Measurements from ENCODE around the gene PABPC1L2B.
"Not testable (repeated sequence)": the region's sequence is repeated elsewhere in the genome, so short reads cannot be mapped to it uniquely, and the experiment has no call there.

PABPC1L2B gene

DNA sequence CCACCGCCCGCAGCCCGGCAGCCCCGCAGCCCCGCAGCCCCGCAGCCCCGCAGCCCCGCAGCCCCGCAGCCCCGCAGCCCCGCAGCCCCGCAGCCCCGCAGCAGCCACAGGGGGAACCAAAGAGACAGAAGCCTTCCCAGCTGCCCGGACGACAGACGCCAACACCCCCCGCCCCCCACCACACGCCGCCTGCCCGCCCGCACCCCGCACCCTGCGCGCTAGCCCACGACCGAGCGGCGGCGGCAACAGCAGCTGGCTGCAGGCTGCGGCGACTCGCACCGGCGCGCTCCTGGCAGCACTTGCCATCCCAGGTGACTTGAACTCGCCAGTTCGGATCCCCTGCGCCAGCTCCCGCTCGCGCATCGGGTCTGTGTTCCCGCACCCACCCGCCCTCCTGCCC, at the start of gene PABPC1L2B:
Gene PABPC1L2B, plus strand, starts transcription at position 207 of the 400 bp plus-strand sequence. CDS start 704 bp downstream, outside the sequence.
- not testable (repeated sequence) for DNase-seq (ENCODE audit: low read depth)

DNA sequence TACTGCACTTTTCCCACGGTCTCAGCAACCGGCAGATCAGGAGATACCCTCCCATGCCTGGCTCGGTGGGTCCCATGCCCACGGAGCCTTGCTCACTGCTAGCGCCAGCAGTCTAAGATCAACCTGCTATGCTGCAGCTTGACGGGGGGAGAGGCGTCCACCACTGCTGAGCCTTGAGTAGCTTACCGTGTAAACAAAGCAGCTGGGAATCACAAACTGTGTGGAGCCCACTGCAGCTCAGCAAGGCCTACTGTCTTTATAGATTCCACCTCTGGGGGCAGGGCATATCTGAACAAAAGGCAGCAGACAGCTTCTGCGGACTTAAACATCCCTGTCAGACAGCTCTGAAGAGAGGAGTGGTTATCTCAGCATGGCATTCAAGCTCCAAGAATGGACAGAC, 42.8 kb upstream of the PABPC1L2B start:
- not testable (repeated sequence) for DNase-seq (ENCODE audit: low read depth)

GRCh38 chrX:72971859-72972258, 30.9 kb upstream of the PABPC1L2B start:
- not testable (repeated sequence) for DNase-seq (ENCODE audit: low read depth)

GRCh38 chrX:72974885-72975284, 27.9 kb upstream of the PABPC1L2B start:
- not testable (repeated sequence) for DNase-seq (ENCODE audit: low read depth)

DNA sequence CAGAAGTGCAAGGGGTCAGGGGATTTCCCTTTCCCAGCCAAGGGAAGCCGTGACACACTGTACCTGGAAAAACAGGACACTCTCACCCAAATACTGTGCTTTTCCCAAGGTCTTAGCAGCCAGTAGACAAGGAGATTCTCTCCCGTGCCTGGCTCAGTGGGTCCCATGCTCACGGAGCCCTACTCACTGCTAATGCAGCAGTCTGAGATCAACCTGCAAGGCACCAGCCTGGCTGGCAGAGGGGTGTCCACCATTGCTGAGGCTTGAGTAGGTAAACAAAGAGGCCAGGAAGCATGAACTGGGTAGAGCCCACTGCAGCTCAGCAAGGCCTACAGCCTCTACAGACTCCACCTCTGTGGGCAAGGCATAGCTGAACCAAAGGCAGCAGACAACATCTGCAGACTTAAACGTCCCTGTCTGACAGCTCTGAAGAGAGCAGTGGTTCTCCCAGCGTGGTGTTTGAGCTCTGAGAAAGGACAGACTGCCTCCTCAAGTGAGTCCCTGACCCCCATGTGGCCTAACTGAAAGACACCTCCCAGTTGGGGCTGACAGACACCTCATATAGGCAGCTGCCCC, 21.8 kb upstream of the PABPC1L2B start:
- DNase-seq (ENCODE audit: low read depth) = not testable (repeated sequence)

DNA sequence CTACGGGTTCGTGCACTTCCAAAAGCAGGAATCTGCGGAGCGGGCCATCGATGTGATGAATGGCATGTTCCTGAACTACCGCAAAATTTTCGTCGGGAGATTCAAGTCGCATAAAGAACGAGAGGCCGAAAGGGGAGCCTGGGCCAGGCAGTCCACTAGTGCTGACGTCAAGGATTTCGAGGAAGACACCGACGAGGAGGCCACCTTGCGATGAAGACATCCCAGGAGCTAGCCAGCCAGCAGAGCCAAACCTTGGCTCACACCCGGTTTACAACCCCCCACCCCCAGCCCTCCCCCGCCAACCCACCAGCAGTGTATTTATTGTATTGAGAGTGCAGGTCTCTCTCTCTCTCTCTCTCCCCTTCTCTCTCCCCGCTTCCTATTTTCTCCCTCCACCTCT, 1.3 kb downstream of the PABPC1L2B start:
- DNase-seq (ENCODE audit: low read depth) = not testable (repeated sequence)

DNA sequence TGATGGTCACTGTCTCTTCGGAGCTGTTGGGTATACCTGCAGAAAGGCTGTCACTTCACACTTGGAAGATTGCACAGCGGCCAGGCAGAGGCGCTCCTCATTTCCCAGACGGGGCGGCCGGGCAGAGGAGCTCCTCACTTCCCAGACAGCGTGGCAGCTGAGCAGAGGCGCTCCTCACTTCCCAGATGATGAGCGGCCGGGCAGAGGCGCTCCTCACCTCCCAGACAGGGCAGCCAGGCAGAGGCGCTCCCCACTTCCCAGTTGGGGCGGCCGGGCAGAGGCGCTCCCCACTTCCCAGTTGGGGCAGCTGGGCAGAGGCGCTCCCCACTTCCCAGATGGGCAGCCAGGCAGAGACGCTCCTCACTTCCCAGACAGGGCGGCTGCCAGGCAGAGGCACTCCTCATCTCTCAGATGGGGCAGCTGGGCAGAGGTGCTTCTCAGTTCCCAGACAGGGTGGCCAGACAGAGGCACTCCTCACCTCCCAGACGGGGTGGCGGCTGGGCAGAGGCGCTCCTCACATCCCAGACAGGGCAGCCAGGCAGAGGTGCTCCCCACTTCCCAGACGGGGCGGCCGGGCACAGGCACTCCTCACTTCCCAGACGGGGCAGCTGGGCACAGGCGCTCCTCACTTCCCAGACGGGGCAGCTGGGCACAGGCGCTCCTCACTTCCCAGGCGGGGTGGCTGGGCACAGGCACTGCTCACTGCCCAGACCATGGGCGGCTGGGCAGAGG, 18.8 kb downstream of the PABPC1L2B start:
- DNase-seq (ENCODE audit: low read depth) = no peak

DNA sequence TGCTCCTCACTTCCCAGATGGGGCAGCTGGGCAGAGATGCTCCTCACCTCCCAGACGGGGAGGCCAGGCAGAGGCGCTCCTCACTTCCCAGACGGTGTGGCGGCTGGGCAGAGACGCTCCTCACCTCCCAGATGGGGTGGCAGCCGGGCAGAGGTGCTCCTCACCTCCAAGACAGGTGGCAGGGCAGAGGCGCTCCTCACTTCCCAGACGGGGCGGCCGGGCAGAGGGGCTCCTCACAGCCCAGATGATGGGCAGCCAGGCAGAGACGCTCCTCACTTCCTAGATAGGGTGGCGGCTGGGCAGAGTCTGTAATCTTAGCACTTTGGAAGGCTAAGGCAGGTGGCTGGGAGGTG, 19.3 kb downstream of the PABPC1L2B start:
- not testable (repeated sequence) for DNase-seq (ENCODE audit: low read depth)

GRCh38 chrX:73028876-73029275, 26.1 kb downstream of the PABPC1L2B start:
- DNase-seq (ENCODE audit: low read depth) = no peak

Data from ELR (cell line).